Measurements from ENCODE around the gene ENTREP1. TPM values are rescaled to one million over a fixed set of nuclear protein-coding genes. Genes with fewer than 3 reads are reported as not detected.

The ENTREP1 gene
- total RNA-seq: 10 to 100 TPM; 13.7 to 25.8 TPM
- polyA plus RNA-seq (2013, experiment 1 of 2): 3.3 TPM
- polyA plus RNA-seq (2013, experiment 2 of 2): 2.7 TPM
- long read RNA-seq, experiment 1, partial matches to known transcripts: 2 of 4 reads
- long read RNA-seq, experiment 1, other reads (novel, unspliced or antisense): 1 of 4 reads
- long read RNA-seq, experiment 2, transcript FAM189A2-202 (11 exons, 2,648 nt): major isoform, 13 of 21 reads
- long read RNA-seq, experiment 2, partial matches to known transcripts: 2 of 21 reads
- long read RNA-seq, experiment 2, other reads (novel, unspliced or antisense): 6 of 21 reads
- long read RNA-seq, experiment 3, partial matches to known transcripts: 5 of 9 reads
- long read RNA-seq, experiment 3, other reads (novel, unspliced or antisense): 2 of 9 reads
- long read RNA-seq, experiment 4, partial matches to known transcripts: 0 of 1 reads
- long read RNA-seq, experiment 4, other reads (novel, unspliced or antisense): 1 of 1 reads

GRCh38 chr9:69324549-69325401 is at the start of gene ENTREP1:
ENTREP1 (plus strand) TSS chr9:69325215; CDS start chr9:69325310, 95 bp downstream.
- H3K27ac ChIP-seq (ENCODE audit: low read depth, low read length): no peak within 1 kb of the TSS
- H3K27me3 ChIP-seq (ENCODE audit: control insufficient read depth, insufficient read depth, low read length, poor library complexity, severe bottlenecking): peaks cover 34% of the 10 kb centered on the region
- peak; percentile 90 for DNase-seq
- Mint-ChIP-seq H3K36me3 (ENCODE audit: low read depth) (no peaks in the 10 kb centered on the region), H3K9me3 (no peaks in the 10 kb centered on the region), H3K4me1 (peaks cover 16% of the 10 kb centered on the region), H3K4me3 (peak within 1 kb of the TSS; percentile 79), H3K27me3 (ENCODE audit: insufficient read depth) (peaks cover 21% of the 10 kb centered on the region), H3K27ac (peak within 1 kb of the TSS; percentile 86)
- H3K4me3 ChIP-seq (ENCODE audit: low read length): peak within 1 kb of the TSS; percentile 79
- peak; percentile 29 for TF ChIP-seq CTCF (conservative IDR thresholded peaks at IDR 0.05)
- H3K36me3 ChIP-seq (ENCODE audit: control insufficient read depth, insufficient read depth, low read length): no peaks in the 10 kb centered on the region
- H3K9me3 ChIP-seq (ENCODE audit: control insufficient read depth, low read length): no peaks in the 10 kb centered on the region
- H3K9ac ChIP-seq (ENCODE audit: extremely low read depth, low read length, poor library complexity, severe bottlenecking): peak within 1 kb of the TSS; percentile 17
- 0% methylated on average over 28 to 81 of the region's 81 CpGs for WGBS, 2 experiments (ENCODE audit: insufficient coverage in 1 of 2, insufficient read length in 1 of 2)
- no peaks in the 10 kb centered on the region for H3K4me1 ChIP-seq (ENCODE audit: control insufficient read depth, insufficient read depth, low read length)

- 88 to 91% methylated on average over 4 to 5 of the region's 5 CpGs for WGBS, 2 experiments (ENCODE audit: insufficient coverage in 1 of 2, insufficient read length in 1 of 2)
- DNase-seq: no peak
- Mint-ChIP-seq H3K9me3 (peaks cover 37% of the 10 kb centered on the region), H3K4me1 (peaks cover 4% of the 10 kb centered on the region), H3K4me3 (no peak overlapping the region), H3K27ac (no peak overlapping the region), H3K27me3 (ENCODE audit: insufficient read depth) (no peaks in the 10 kb centered on the region), H3K36me3 (ENCODE audit: low read depth) (peaks cover 2% of the 10 kb centered on the region)
- TF ChIP-seq CTCF (conservative IDR thresholded peaks at IDR 0.05): no peak
- Histone ChIP-seq H3K4me1 (ENCODE audit: control insufficient read depth, insufficient read depth, low read length) (no peaks in the 10 kb centered on the region), H3K9ac (ENCODE audit: extremely low read depth, low read length, poor library complexity, severe bottlenecking) (no peak overlapping the region), H3K27me3 (ENCODE audit: control insufficient read depth, insufficient read depth, low read length, poor library complexity, severe bottlenecking) (no peaks in the 10 kb centered on the region), H3K27ac (ENCODE audit: low read depth, low read length) (no peak overlapping the region), H3K9me3 (ENCODE audit: control insufficient read depth, low read length) (peaks cover 21% of the 10 kb centered on the region), H3K4me3 (ENCODE audit: low read length) (no peak overlapping the region), H3K36me3 (ENCODE audit: control insufficient read depth, insufficient read depth, low read length) (no peaks in the 10 kb centered on the region)
These were observed 48.2 kb upstream of the ENTREP1 start for GRCh38 chr9:69276775-69277174.

GRCh38 chr9:69279084-69279731 is 45.8 kb upstream of the ENTREP1 start:
- Mint-ChIP-seq H3K4me1 (peaks cover 20% of the 10 kb centered on the region), H3K36me3 (ENCODE audit: low read depth) (peaks cover 4% of the 10 kb centered on the region), H3K27me3 (ENCODE audit: insufficient read depth) (no peaks in the 10 kb centered on the region), H3K27ac (no peak overlapping the region), H3K4me3 (no peak overlapping the region), H3K9me3 (peaks cover 34% of the 10 kb centered on the region)
- Histone ChIP-seq H3K9me3 (ENCODE audit: control insufficient read depth, low read length) (peaks cover 18% of the 10 kb centered on the region), H3K27ac (ENCODE audit: low read depth, low read length) (no peak overlapping the region), H3K27me3 (ENCODE audit: control insufficient read depth, insufficient read depth, low read length, poor library complexity, severe bottlenecking) (no peaks in the 10 kb centered on the region), H3K9ac (ENCODE audit: extremely low read depth, low read length, poor library complexity, severe bottlenecking) (no peak overlapping the region), H3K36me3 (ENCODE audit: control insufficient read depth, insufficient read depth, low read length) (no peaks in the 10 kb centered on the region), H3K4me1 (ENCODE audit: control insufficient read depth, insufficient read depth, low read length) (no peaks in the 10 kb centered on the region), H3K4me3 (ENCODE audit: low read length) (no peak overlapping the region)
- DNase-seq: no peak
- 91 to 95% methylated on average over 2 to 5 of the region's 5 CpGs for WGBS, 2 experiments (ENCODE audit: insufficient coverage in 1 of 2, insufficient read length in 1 of 2)
- TF ChIP-seq CTCF (conservative IDR thresholded peaks at IDR 0.05): no peak

Data from endodermal cell (in vitro differentiated cells).